GM23338 (cell line): ENCODE results near the gene ALG6.

ENCODE experiments used
- CTCF ChIP-seq, 2 experiments: fragments of 200-600 bp in 1 of 2; sonication (generic) in 1 of 2; conservative IDR thresholded peaks; 2 replicates each; pipeline versions ENCODE4 v1.5.1 to v1.6.1; 2016 to 2017; ENCODE audit warnings: antibody characterized with exemption in 2 of 2, low read depth in 2 of 2, mild to moderate bottlenecking in 2 of 2, moderate library complexity in 1 of 2
- REST ChIP-seq: IDR thresholded peaks from one replicate; pipeline ENCODE4 v1.6.1; 2018; ENCODE audit warnings: antibody characterized with exemption; ENCODE audit not compliant: unreplicated experiment

GRCh38 chr1:63368131-63368530, 704 bp downstream of the ALG6 start:
- TF ChIP-seq CTCF (conservative IDR thresholded peaks at IDR 0.05; ENCODE audit: low read depth in 2 of 2) (no peak), REST (no peak)
